CD14-positive monocyte (primary cell): Measurements from ENCODE around the gene CALML5. TPM values are rescaled to one million over a fixed set of nuclear protein-coding genes. Genes with fewer than 3 reads are reported as not detected.
"Not testable (repeated sequence)": the region's sequence is repeated elsewhere in the genome, so short reads cannot be mapped to it uniquely, and the experiment has no call there.

Source experiments
- DNase-seq, 3 donors: peaks; one replicate each; pipeline ENCODE4 v3.0.0-alpha.2; 2011 to 2022
- H2AFZ ChIP-seq: 2 replicates; pipeline ENCODE4 v1.6.0; 2012; ENCODE audit warnings: mild to moderate bottlenecking, low read depth, low read length, inconsistent platforms; ENCODE audit not compliant: insufficient read depth, poor library complexity, severe bottlenecking
- H3K27ac ChIP-seq, 2 donors: 1 replicate in 1 of 2; 2 replicates in 1 of 2; pipeline ENCODE4 v1.5.1; 2012 to 2013; ENCODE audit warnings: low read length in 2 of 2, control low read depth in 1 of 2, inconsistent platforms in 1 of 2, low read depth in 1 of 2, mild to moderate bottlenecking in 1 of 2
- H3K27me3 ChIP-seq, 2 donors: one replicate each; pipeline versions ENCODE4 v1.6.0 to v1.6.1; 2011 to 2013; ENCODE audit warnings: low read length in 2 of 2; ENCODE audit not compliant: control insufficient read depth in 2 of 2, insufficient read depth in 2 of 2
- H3K36me3 ChIP-seq, 2 donors: replicated peaks in 1 of 2; 1 replicate in 1 of 2; 2 replicates in 1 of 2; pipeline versions ENCODE4 v1.5.1 to v1.6.1; 2012 to 2013; ENCODE audit warnings: low read length in 2 of 2, control low read depth in 1 of 2, inconsistent platforms in 1 of 2, mild to moderate bottlenecking in 1 of 2; ENCODE audit not compliant: insufficient read depth in 2 of 2, control insufficient read depth in 1 of 2
- H3K4me1 ChIP-seq, 2 donors: 1 replicate in 1 of 2; 2 replicates in 1 of 2; pipeline versions ENCODE4 v1.5.1 to v1.6.1; 2012 to 2013; ENCODE audit warnings: low read length in 2 of 2, control low read depth in 1 of 2, inconsistent platforms in 1 of 2, mild to moderate bottlenecking in 1 of 2, moderate library complexity in 1 of 2; ENCODE audit not compliant: insufficient read depth in 2 of 2, control insufficient read depth in 1 of 2
- H3K4me2 ChIP-seq: replicated peaks from 2 replicates; pipeline ENCODE3; 2012; ENCODE audit warnings: low read length, moderate library complexity, mild to moderate bottlenecking; ENCODE audit not compliant: poor library complexity, severe bottlenecking; ENCODE audit errors: extremely low read depth
- H3K4me3 ChIP-seq, 3 experiments: fragments of 200-600 bp in 1 of 3; sonication (generic) in 1 of 3; replicated peaks in 1 of 3; 1 replicate in 2 of 3; 2 replicates in 1 of 3; pipeline ENCODE4 v1.5.1; 2011 to 2013; ENCODE audit warnings: low read length in 3 of 3, mild to moderate bottlenecking in 3 of 3, control low read depth in 2 of 3, low read depth in 2 of 3, inconsistent platforms in 1 of 3, moderate library complexity in 1 of 3
- H3K79me2 ChIP-seq: 2 replicates; pipeline ENCODE4 v1.6.0; 2012; ENCODE audit warnings: mild to moderate bottlenecking, control low read depth, inconsistent platforms, low read length, moderate library complexity; ENCODE audit not compliant: insufficient read depth
- H3K9ac ChIP-seq: 2 replicates; pipeline ENCODE4 v1.6.0; 2017; ENCODE audit warnings: low read length, mild to moderate bottlenecking; ENCODE audit not compliant: insufficient read depth, poor library complexity, severe bottlenecking
- H3K9me3 ChIP-seq, 2 donors: replicated peaks in 1 of 2; 1 replicate in 1 of 2; 2 replicates in 1 of 2; pipeline versions ENCODE4 v1.5.1 to v1.6.1; 2012 to 2013; ENCODE audit warnings: low read length in 2 of 2, control low read depth in 1 of 2; ENCODE audit not compliant: control insufficient read depth in 1 of 2, insufficient read depth in 1 of 2
- H4K20me1 ChIP-seq: 2 replicates; pipeline ENCODE4 v1.6.0; 2012; ENCODE audit warnings: mild to moderate bottlenecking, low read length, control low read depth, moderate library complexity; ENCODE audit not compliant: insufficient read depth
- H3K27ac Mint-ChIP-seq, 7 donors: one replicate each; pipeline ENCODE4 v1.8.0; 2020; ENCODE audit warnings: mild to moderate bottlenecking in 7 of 7, mixed read lengths in 7 of 7, moderate library complexity in 6 of 7, inconsistent platforms in 2 of 7
- H3K27me3 Mint-ChIP-seq, 3 donors: one replicate each; pipeline ENCODE4 v1.8.0; 2021 to 2022; ENCODE audit warnings: low read depth in 3 of 3, mild to moderate bottlenecking in 3 of 3, mixed read lengths in 3 of 3, moderate library complexity in 3 of 3, inconsistent platforms in 1 of 3
- H3K36me3 Mint-ChIP-seq, 2 donors: one replicate each; pipeline ENCODE4 v1.8.0; 2020; ENCODE audit warnings: mixed read lengths in 2 of 2, inconsistent platforms in 1 of 2, mild to moderate bottlenecking in 1 of 2
- H3K4me1 Mint-ChIP-seq: one replicate; pipeline ENCODE4 v1.8.0; 2020; ENCODE audit warnings: mild to moderate bottlenecking, mixed read lengths
- H3K4me3 Mint-ChIP-seq, 2 donors: one replicate each; pipeline ENCODE4 v1.8.0; 2020; ENCODE audit warnings: mild to moderate bottlenecking in 2 of 2, mixed read lengths in 2 of 2, moderate library complexity in 1 of 2
- H3K9me3 Mint-ChIP-seq, 7 donors: one replicate each; pipeline ENCODE4 v1.8.0; 2020 to 2022; ENCODE audit warnings: mixed read lengths in 7 of 7, mild to moderate bottlenecking in 6 of 7, moderate library complexity in 6 of 7, inconsistent platforms in 2 of 7
- CTCF ChIP-seq: fragments of 200-600 bp; IDR thresholded peaks from one replicate; pipeline ENCODE4 v1.8.0; 2022; ENCODE audit warnings: antibody characterized with exemption, mild to moderate bottlenecking
- WGBS: methylation state at CpG from one replicate; pipeline ENCODE4 v1.1.5; 2013; ENCODE audit warnings: missing lambda C conversion rate; ENCODE audit not compliant: insufficient coverage; 5-methylcytosine and 5-hydroxymethylcytosine counted together
- intact Hi-C, 2 donors: fragments of 100-400 bp; cut with micrococcal nuclease; formaldehyde crosslinking; loops; one replicate each; pipeline versions ENCODE4 v1.15.0 to v1.15.1; 2023
- polyA plus RNA-seq, 3 donors: library from polyadenylated mRNA; depleted of rRNA in 1 of 3; unstranded in 2 of 3; stranded (reverse) in 1 of 3; fragments of 300-500 nt in 2 of 3; fragments of >200 nt in 1 of 3; fragmentation: Illumina TruSeq in 2 of 3; gene quantifications; 1 replicate in 2 of 3; 2 replicates in 1 of 3; pipeline ENCODE4 v1.2.3, GENCODE V29; 2012 to 2021

The CALML5 gene
- polyA plus RNA-seq, 3 donors = not detected

- Histone ChIP-seq H3K79me2 (no peaks in the 10 kb centered on the region), H3K9ac (no peak overlapping the region), H3K27ac (no peak overlapping the region), H3K27me3 (no peaks in the 10 kb centered on the region), H3K4me3 (no peak overlapping the region), H3K4me1 (no peaks in the 10 kb centered on the region), H4K20me1 (no peaks in the 10 kb centered on the region), H2AFZ (no peak overlapping the region), H3K9me3 (no peaks in the 10 kb centered on the region), H3K4me2 (no peak overlapping the region), H3K36me3 (no peaks in the 10 kb centered on the region)
- no peak overlapping the region for H3K27ac Mint-ChIP-seq
- no peak for DNase-seq
- H3K4me3 Mint-ChIP-seq = no peak overlapping the region
- no peak for TF ChIP-seq CTCF
- no peaks in the 10 kb centered on the region for H3K4me1 Mint-ChIP-seq
- peaks cover 5 to 9% (median 9%) of the 10 kb centered on the region in 3 donors for H3K27me3 Mint-ChIP-seq
- WGBS = 98% methylated on average over 7 of the region's 13 CpGs
- intact Hi-C loops = no loop called here
- no peaks in the 10 kb centered on the region for H3K9me3 Mint-ChIP-seq
- H3K36me3 Mint-ChIP-seq = no peaks in the 10 kb centered on the region
Observed at GRCh38 chr10:5476918-5477525, 22.3 kb downstream of the CALML5 start.

GRCh38 chr10:5475974-5476807 lies 23.2 kb downstream of the CALML5 start:
- not testable (repeated sequence) for H3K27ac ChIP-seq, H3K27ac Mint-ChIP-seq, H3K9me3 Mint-ChIP-seq

GRCh38 chr10:5475088-5475487 lies 24.3 kb downstream of the CALML5 start:
- H3K27me3 ChIP-seq, H3K9me3 Mint-ChIP-seq, H2AFZ ChIP-seq, intact Hi-C loops, H3K4me1 Mint-ChIP-seq, H3K4me1 ChIP-seq, H3K79me2 ChIP-seq, H3K9me3 ChIP-seq, H3K4me3 Mint-ChIP-seq, H3K4me2 ChIP-seq, H3K9ac ChIP-seq, H3K4me3 ChIP-seq, H3K27ac ChIP-seq, H3K36me3 Mint-ChIP-seq, H3K36me3 ChIP-seq, H3K27ac Mint-ChIP-seq, DNase-seq, H4K20me1 ChIP-seq: not testable (repeated sequence)
- 85% methylated on average over 3 of the region's 8 CpGs for WGBS
- H3K27me3 Mint-ChIP-seq = peaks cover 5 to 13% (median 9%) of the 10 kb centered on the region in 3 donors

More at GRCh38 chr10:5475974-5476807, 23.2 kb downstream of the CALML5 start:
- intact Hi-C loops, H3K4me3 Mint-ChIP-seq, H3K36me3 Mint-ChIP-seq, H3K4me1 ChIP-seq, H3K4me1 Mint-ChIP-seq, H3K36me3 ChIP-seq, H4K20me1 ChIP-seq, H2AFZ ChIP-seq, H3K4me3 ChIP-seq, H3K27me3 ChIP-seq, DNase-seq, H3K79me2 ChIP-seq, H3K4me2 ChIP-seq, H3K9me3 ChIP-seq, H3K9ac ChIP-seq: not testable (repeated sequence)
- H3K27me3 Mint-ChIP-seq = peaks cover 5 to 13% (median 9%) of the 10 kb centered on the region in 3 donors
- 93% methylated on average over 10 of the region's 12 CpGs for WGBS

- H3K9ac ChIP-seq, H3K4me3 Mint-ChIP-seq, H3K4me1 Mint-ChIP-seq, H3K4me3 ChIP-seq, H3K27me3 ChIP-seq, H3K4me1 ChIP-seq, H3K27ac Mint-ChIP-seq, H4K20me1 ChIP-seq, H3K79me2 ChIP-seq, H2AFZ ChIP-seq, intact Hi-C loops, H3K36me3 ChIP-seq, H3K9me3 Mint-ChIP-seq, H3K4me2 ChIP-seq, DNase-seq, H3K27ac ChIP-seq, H3K9me3 ChIP-seq, H3K36me3 Mint-ChIP-seq: not testable (repeated sequence)
- peaks cover 4 to 11% (median 9%) of the 10 kb centered on the region in 3 donors for H3K27me3 Mint-ChIP-seq
- 98% methylated on average over 3 of the region's 4 CpGs for WGBS
Observed at GRCh38 chr10:5474642-5475041, 24.7 kb downstream of the CALML5 start.
